Endodermal cell (in vitro differentiated cells): ENCODE measurements around the gene FBXW12. TPM values are rescaled to one million over a fixed set of nuclear protein-coding genes. Genes with fewer than 3 reads are reported as not detected.
A peak's percentile ranks its signal among the peaks of the same experiment; 100 is the strongest.
"Not testable (repeated sequence)": the region's sequence is repeated elsewhere in the genome, so short reads cannot be mapped to it uniquely, and the experiment has no call there.

Source experiments
- DNase-seq: peaks from one replicate; pipeline ENCODE4 v3.0.0-alpha.2; 2017
- H3K27ac ChIP-seq: 2 replicates; pipeline ENCODE4 v1.5.1; 2013; ENCODE audit warnings: mild to moderate bottlenecking, low read depth, low read length, moderate library complexity
- H3K27me3 ChIP-seq: 2 replicates; pipeline ENCODE4 v1.6.1; 2013; ENCODE audit warnings: mild to moderate bottlenecking, low read length, moderate library complexity; ENCODE audit not compliant: insufficient read depth, control insufficient read depth, poor library complexity, severe bottlenecking
- H3K36me3 ChIP-seq: 2 replicates; pipeline ENCODE4 v1.7.0; 2013; ENCODE audit warnings: mild to moderate bottlenecking, low read length, moderate library complexity; ENCODE audit not compliant: control insufficient read depth, insufficient read depth
- H3K4me1 ChIP-seq: one replicate; pipeline ENCODE4 v1.7.0; 2013; ENCODE audit warnings: low read length; ENCODE audit not compliant: control insufficient read depth, insufficient read depth
- H3K4me3 ChIP-seq: 2 replicates; pipeline ENCODE4 v1.5.1; 2013; ENCODE audit warnings: mild to moderate bottlenecking, low read length, moderate library complexity
- H3K9ac ChIP-seq: 2 replicates; pipeline ENCODE4 v1.6.1; 2013; ENCODE audit warnings: mild to moderate bottlenecking, low read length, moderate library complexity; ENCODE audit not compliant: poor library complexity, severe bottlenecking; ENCODE audit errors: extremely low read depth
- H3K9me3 ChIP-seq: 2 replicates; pipeline ENCODE4 v1.6.1; 2013; ENCODE audit warnings: mild to moderate bottlenecking, low read length, moderate library complexity; ENCODE audit not compliant: control insufficient read depth
- H3K27ac Mint-ChIP-seq: 2 replicates; pipeline ENCODE4 v1.8.0; 2020; ENCODE audit warnings: mixed read lengths
- H3K27me3 Mint-ChIP-seq: 2 replicates; pipeline ENCODE4 v1.8.0; 2021; ENCODE audit warnings: mild to moderate bottlenecking, mixed read lengths; ENCODE audit not compliant: insufficient read depth
- H3K36me3 Mint-ChIP-seq: 2 replicates; pipeline ENCODE4 v1.8.0; 2020; ENCODE audit warnings: low read depth, mixed read lengths
- H3K4me1 Mint-ChIP-seq: 2 replicates; pipeline ENCODE4 v1.8.0; 2020; ENCODE audit warnings: mixed read lengths
- H3K4me3 Mint-ChIP-seq: 2 replicates; pipeline ENCODE4 v1.8.0; 2020; ENCODE audit warnings: mild to moderate bottlenecking, moderate library complexity, mixed read lengths
- H3K9me3 Mint-ChIP-seq: 2 replicates; pipeline ENCODE4 v1.8.0; 2020; ENCODE audit warnings: mild to moderate bottlenecking, mixed read lengths
- WGBS, 2 experiments: methylation state at CpG; one replicate each; pipeline versions ENCODE4 v1.1.5 to v1.1.7; 2013; ENCODE audit warnings: missing lambda C conversion rate in 2 of 2, mixed read lengths in 1 of 2; ENCODE audit not compliant: insufficient coverage in 1 of 2, insufficient read length in 1 of 2; 5-methylcytosine and 5-hydroxymethylcytosine counted together
- total RNA-seq, 2 donors: library from RNA; stranded (reverse); fragmentation: NEBNext Ultra II Directional in 1 of 2; extraction: Animal tissue kit (Norgen Biotek cat#: 25700) in 1 of 2; gene quantifications; 2 replicates in 1 of 2; 3 replicates in 1 of 2; pipeline ENCODE4 v1.2.1, GENCODE V29; 2021
- TF ChIP-seq, protein P1 (sequence below): fragments of 200-600 bp; sonication (generic); conservative IDR thresholded peaks from 2 replicates; pipeline ENCODE4 v1.5.0; 2021; ENCODE audit warnings: antibody characterized with exemption, mild to moderate bottlenecking

Gene FBXW12
- total RNA-seq, 2 donors from 2014 or later: 0.13 to 1.4 TPM

DNA sequence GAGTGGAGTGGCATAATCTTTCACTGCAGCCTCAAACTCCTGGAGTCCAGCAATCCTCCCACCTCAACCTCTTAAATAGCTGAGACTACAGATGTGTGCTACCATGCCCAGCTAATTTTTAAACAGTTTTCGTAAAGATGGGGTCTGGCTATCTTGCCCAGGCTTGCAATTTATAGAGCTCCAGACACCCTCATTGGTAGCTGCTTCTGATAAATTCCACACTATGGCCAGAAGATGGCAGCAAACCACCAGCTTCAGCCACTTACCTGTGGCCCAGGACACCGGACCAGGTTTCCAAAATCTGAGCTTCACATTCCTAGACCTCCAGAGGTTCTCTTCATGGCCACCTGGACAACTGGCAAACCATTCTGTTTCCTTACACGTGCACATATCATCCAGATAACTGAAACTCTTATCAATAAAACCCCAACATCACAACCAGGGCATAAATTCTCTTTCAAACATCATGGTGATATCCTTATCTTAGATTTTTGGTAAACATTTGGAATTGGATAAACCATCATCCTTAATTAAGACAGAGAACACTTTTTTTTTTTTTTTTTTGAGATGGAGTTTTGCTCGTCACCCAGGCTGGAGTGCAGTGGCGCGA, 28.9 kb downstream of the FBXW12 start:
- Histone ChIP-seq H3K4me1 (no peaks in the 10 kb centered on the region), H3K36me3 (peaks cover 35% of the 10 kb centered on the region), H3K9me3 (no peaks in the 10 kb centered on the region), H3K27me3 (peaks cover 2% of the 10 kb centered on the region), H3K9ac (no peak overlapping the region), H3K4me3 (no peak overlapping the region), H3K27ac (no peak overlapping the region)
- H3K27me3 Mint-ChIP-seq: peaks cover under 1% of the 10 kb centered on the region
- H3K9me3 Mint-ChIP-seq: no peaks in the 10 kb centered on the region
- no peak overlapping the region for H3K27ac Mint-ChIP-seq
- H3K4me1 Mint-ChIP-seq: no peaks in the 10 kb centered on the region
- 81 to 88% methylated on average over 2 to 6 of the region's 6 CpGs for WGBS, 2 experiments
- peak; percentile 82 for DNase-seq
- no peak overlapping the region for H3K4me3 Mint-ChIP-seq
- H3K36me3 Mint-ChIP-seq: peaks cover 38% of the 10 kb centered on the region
- TF ChIP-seq, protein P1, sequence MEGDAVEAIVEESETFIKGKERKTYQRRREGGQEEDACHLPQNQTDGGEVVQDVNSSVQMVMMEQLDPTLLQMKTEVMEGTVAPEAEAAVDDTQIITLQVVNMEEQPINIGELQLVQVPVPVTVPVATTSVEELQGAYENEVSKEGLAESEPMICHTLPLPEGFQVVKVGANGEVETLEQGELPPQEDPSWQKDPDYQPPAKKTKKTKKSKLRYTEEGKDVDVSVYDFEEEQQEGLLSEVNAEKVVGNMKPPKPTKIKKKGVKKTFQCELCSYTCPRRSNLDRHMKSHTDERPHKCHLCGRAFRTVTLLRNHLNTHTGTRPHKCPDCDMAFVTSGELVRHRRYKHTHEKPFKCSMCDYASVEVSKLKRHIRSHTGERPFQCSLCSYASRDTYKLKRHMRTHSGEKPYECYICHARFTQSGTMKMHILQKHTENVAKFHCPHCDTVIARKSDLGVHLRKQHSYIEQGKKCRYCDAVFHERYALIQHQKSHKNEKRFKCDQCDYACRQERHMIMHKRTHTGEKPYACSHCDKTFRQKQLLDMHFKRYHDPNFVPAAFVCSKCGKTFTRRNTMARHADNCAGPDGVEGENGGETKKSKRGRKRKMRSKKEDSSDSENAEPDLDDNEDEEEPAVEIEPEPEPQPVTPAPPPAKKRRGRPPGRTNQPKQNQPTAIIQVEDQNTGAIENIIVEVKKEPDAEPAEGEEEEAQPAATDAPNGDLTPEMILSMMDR: peak; percentile 83

DNA sequence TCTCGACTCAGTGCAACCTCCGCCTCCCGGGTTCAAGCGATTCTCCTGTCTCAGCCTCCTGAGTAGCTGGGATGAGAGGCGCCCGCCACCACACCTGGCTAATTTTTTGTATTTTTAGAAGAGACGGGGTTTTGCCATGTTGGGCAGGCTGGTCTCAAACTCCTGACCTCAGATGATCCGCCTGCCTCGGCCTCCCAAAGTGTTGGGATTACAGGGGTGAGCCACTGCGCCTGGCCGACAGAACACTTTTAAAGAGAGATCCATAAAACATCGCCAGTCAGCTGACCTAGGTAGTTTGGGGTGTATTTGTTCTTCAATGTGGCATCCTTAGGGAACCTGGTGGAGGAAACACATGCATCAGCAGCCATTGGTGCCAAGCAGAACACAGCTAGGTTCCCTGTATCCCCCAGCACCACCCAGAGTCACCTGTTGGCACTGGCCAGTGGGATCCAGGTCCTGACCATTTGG, 29.4 kb downstream of the FBXW12 start:
- H3K9me3 Mint-ChIP-seq, DNase-seq, H3K4me3 ChIP-seq, H3K4me3 Mint-ChIP-seq, H3K4me1 ChIP-seq, H3K27me3 ChIP-seq, H3K4me1 Mint-ChIP-seq, H3K9me3 ChIP-seq, H3K27me3 Mint-ChIP-seq, H3K27ac Mint-ChIP-seq, H3K9ac ChIP-seq: not testable (repeated sequence)
- WGBS, 2 experiments: 96 to 100% methylated on average over 4 to 12 of the region's 12 CpGs
- Histone ChIP-seq H3K27ac (peak overlapping the region; percentile 34), H3K36me3 (peaks cover 35% of the 10 kb centered on the region)
- H3K36me3 Mint-ChIP-seq: peaks cover 43% of the 10 kb centered on the region

DNA sequence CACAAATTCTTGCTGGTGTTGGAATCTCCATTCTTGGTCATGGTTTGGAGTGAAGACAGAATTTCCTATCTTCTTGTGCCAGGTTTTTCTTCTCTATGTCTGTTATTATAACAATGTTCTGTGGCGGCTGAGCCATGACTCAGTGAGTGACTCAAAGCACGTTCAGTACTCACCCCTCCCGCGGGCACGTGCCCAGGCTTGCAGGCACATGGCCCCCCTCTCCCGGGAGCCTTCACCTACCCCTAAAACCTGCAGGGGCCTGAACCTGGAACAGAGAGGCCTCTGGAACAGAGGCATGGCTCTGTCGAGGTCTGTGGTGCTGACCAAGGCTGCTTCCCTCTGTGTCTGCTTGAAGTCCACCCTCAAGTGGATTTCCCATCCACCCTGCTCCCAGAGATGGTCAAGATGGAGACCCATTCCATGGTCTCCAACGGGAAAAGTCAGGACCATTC, 30.3 kb downstream of the FBXW12 start:
- Histone ChIP-seq H3K9ac (no peak overlapping the region), H3K4me1 (no peaks in the 10 kb centered on the region), H3K36me3 (peaks cover 43% of the 10 kb centered on the region), H3K27ac (peak overlapping the region; percentile 34), H3K4me3 (no peak overlapping the region), H3K9me3 (no peaks in the 10 kb centered on the region), H3K27me3 (no peaks in the 10 kb centered on the region)
- TF ChIP-seq, protein P1: no peak
- Mint-ChIP-seq H3K27me3 (no peaks in the 10 kb centered on the region), H3K36me3 (peaks cover 51% of the 10 kb centered on the region), H3K9me3 (no peaks in the 10 kb centered on the region), H3K4me1 (no peaks in the 10 kb centered on the region), H3K4me3 (no peak overlapping the region), H3K27ac (no peak overlapping the region)
- 88 to 92% methylated on average over 7 to 8 of the region's 8 CpGs for WGBS, 2 experiments
- DNase-seq: no peak

DNA sequence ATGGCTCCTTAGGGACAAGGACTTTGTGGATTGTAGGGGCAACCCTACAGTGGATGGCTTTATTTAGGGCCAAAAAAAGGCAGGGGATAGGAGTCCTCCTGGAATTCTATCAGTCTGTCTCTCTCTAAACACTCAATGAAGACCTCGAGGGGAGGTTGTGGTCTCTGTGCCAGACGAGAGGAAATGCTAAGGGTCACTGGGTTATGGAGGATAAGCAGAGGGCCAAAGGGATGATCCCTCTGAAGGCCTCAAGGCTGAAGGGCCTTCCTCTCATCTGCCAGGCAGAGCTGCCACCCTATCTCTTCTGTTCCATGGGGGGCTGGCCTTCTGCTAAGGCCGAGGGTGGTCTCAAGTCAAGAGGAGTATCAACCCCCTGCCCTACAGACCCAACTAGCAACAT, 30.9 kb downstream of the FBXW12 start:
- Histone ChIP-seq H3K36me3 (peaks cover 48% of the 10 kb centered on the region), H3K4me3 (no peak overlapping the region), H3K27ac (peak overlapping the region; percentile 53), H3K9me3 (no peaks in the 10 kb centered on the region), H3K27me3 (no peaks in the 10 kb centered on the region), H3K9ac (no peak overlapping the region), H3K4me1 (no peaks in the 10 kb centered on the region)
- Mint-ChIP-seq H3K9me3 (no peaks in the 10 kb centered on the region), H3K4me1 (no peaks in the 10 kb centered on the region), H3K27ac (peak overlapping the region; percentile 61), H3K27me3 (no peaks in the 10 kb centered on the region), H3K4me3 (no peak overlapping the region), H3K36me3 (peaks cover 57% of the 10 kb centered on the region)
- DNase-seq: no peak
- TF ChIP-seq, protein P1: no peak
- WGBS, 2 experiments: 80 to 94% methylated on average over 1 to 3 of the region's 3 CpGs
